ENCODE results near the gene MPZ. TPM values are rescaled to one million over a fixed set of nuclear protein-coding genes. Genes with fewer than 3 reads are reported as not detected.
"Not testable (repeated sequence)": the region's sequence is repeated elsewhere in the genome, so short reads cannot be mapped to it uniquely, and the experiment has no call there.

The MPZ gene
- total RNA-seq, 5 donors from 2014 or later (not counting 1 experiment from before 2014, with no cell fraction given), result 3.4 to 7.9 (median 6.1) TPM

DNA sequence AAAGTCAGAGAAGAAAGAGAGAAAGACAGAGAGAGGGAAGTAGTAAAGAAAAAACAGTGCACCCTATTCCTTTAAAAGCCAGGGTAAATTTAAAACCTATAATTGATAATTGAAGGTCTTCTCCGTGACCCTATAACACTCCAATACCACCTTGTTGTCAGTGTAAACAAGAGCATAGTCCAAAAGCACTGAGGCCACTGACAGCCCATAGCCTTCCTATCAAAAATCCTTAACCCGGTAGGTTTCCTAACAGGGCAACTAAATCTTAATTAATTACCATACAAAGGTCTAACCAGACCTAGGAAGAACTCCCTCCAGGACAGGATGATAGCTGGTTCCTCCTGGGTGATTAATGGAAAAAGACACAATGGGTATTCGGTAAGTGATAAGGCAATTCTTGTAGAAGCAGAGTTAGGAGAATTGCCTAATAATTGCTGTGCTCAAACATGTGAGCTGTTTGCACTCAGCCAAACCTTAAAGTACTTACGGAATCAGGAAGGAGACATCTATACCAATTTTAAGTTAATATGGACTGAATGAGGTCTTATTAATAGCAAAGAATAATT, 53.7 kb downstream of the MPZ start:
- peaks cover 0 to 25% (median 12%) of the 10 kb centered on the region in 3 donors for H3K9me3 Mint-ChIP-seq
- H3K27ac Mint-ChIP-seq; H3K36me3 ChIP-seq (ENCODE audit: control insufficient read depth in 2 of 2, extremely low read depth in 1 of 2, insufficient read depth in 1 of 2, low read length in 1 of 2); H3K9me3 ChIP-seq; POLR2A ChIA-PET; H3K4me3 Mint-ChIP-seq; H3K27ac ChIP-seq (ENCODE audit: low read length); H3K4me3 ChIP-seq (ENCODE audit: control insufficient read depth in 1 of 2, extremely low read depth in 1 of 2, low read length in 1 of 2); CTCF ChIA-PET; DNase-seq; ATAC-seq (replicated peaks in 1 of 4): not testable (repeated sequence)
- WGBS (ENCODE audit: insufficient coverage), result no CpG with 5 or more reads among the region's 4 CpGs
- H3K4me1 Mint-ChIP-seq, result peaks cover 18 to 25% (median 19%) of the 10 kb centered on the region in 3 donors
- H3K36me3 Mint-ChIP-seq, result peaks cover 17% of the 10 kb centered on the region
- H3K4me1 ChIP-seq (ENCODE audit: control insufficient read depth in 1 of 2, extremely low read depth in 1 of 2, insufficient read depth in 2 of 2, low read length in 2 of 2), result peaks cover 3 to 14% of the 10 kb centered on the region in 2 experiments
- H3K27me3 ChIP-seq (replicated peaks in 1 of 2; ENCODE audit: control insufficient read depth in 2 of 2, extremely low read depth in 1 of 2, insufficient read depth in 2 of 2, low read length in 1 of 2), result peaks cover 12 to 34% of the 10 kb centered on the region in 2 experiments
- peaks cover 39 to 48% of the 10 kb centered on the region in 2 donors for H3K27me3 Mint-ChIP-seq

DNA sequence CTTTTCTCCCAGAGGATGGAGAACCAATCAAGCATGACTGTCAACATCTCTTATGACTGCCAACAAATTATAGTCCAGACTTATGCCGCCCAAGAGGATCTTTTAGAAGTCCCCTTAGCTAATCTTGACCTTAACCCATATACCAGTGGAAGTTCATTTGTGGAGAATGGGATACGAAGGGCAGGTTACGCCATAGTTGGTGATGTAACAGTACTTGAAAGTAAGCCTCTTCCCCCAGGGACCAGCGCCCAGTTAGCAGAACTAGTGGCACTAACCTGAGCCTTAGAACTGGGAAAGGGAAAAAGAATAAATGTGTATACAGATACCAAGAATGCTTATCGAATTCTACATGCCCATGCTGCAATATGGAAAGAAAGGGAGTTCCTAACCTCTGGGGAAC, 54.5 kb downstream of the MPZ start:
- H3K27ac Mint-ChIP-seq; POLR2A ChIA-PET; H3K4me3 ChIP-seq (ENCODE audit: control insufficient read depth in 1 of 2, extremely low read depth in 1 of 2, low read length in 1 of 2); CTCF ChIA-PET; H3K36me3 ChIP-seq (ENCODE audit: control insufficient read depth in 2 of 2, extremely low read depth in 1 of 2, insufficient read depth in 1 of 2, low read length in 1 of 2); DNase-seq; H3K9me3 ChIP-seq; H3K4me3 Mint-ChIP-seq; ATAC-seq (replicated peaks in 1 of 4); H3K27ac ChIP-seq (ENCODE audit: low read length): not testable (repeated sequence)
- Mint-ChIP-seq H3K9me3 (peaks cover 0 to 25% (median 12%) of the 10 kb centered on the region in 3 donors), H3K4me1 (peaks cover 15 to 19% (median 16%) of the 10 kb centered on the region in 3 donors), H3K36me3 (peaks cover 17% of the 10 kb centered on the region), H3K27me3 (peaks cover 35 to 41% of the 10 kb centered on the region in 2 donors)
- no CpG with 5 or more reads among the region's 5 CpGs for WGBS (ENCODE audit: insufficient coverage)
- Histone ChIP-seq H3K27me3 (replicated peaks in 1 of 2; ENCODE audit: control insufficient read depth in 2 of 2, extremely low read depth in 1 of 2, insufficient read depth in 2 of 2, low read length in 1 of 2) (peaks cover 8 to 31% of the 10 kb centered on the region in 2 experiments), H3K4me1 (ENCODE audit: control insufficient read depth in 1 of 2, extremely low read depth in 1 of 2, insufficient read depth in 2 of 2, low read length in 2 of 2) (peaks cover 3 to 14% of the 10 kb centered on the region in 2 experiments)

Other genes starting within 250 kb of the MPZ start
- gene ARHGAP30, start 240.1 kb downstream of the MPZ start, total RNA-seq, result 100 to 1,000 TPM; 193 to 299 (median 279) TPM
- under 1 TPM in 1 of 5 donors, not detected in 4; 0.06 TPM for gene NECTIN4, start 220.4 kb downstream of the MPZ start, total RNA-seq
- gene KLHDC9, start 211.6 kb downstream of the MPZ start, total RNA-seq, result 1 to 10 TPM in 1 of 5 donors, under 1 TPM in 2, not detected in 2; 0.82 to 1.6 (median 0.86) TPM
- 10 to 100 TPM; 32.4 to 48.3 (median 42.1) TPM for gene PFDN2, start 191.9 kb downstream of the MPZ start, total RNA-seq
- gene NIT1, start 191.9 kb downstream of the MPZ start, total RNA-seq, result 10 to 100 TPM; 23.4 to 44.7 (median 41.7) TPM
- gene DEDD, start 177.3 kb downstream of the MPZ start, total RNA-seq, result 10 to 100 TPM; 34.3 to 43.6 (median 40.6) TPM
- 100 to 1,000 TPM in 2 of 5 donors, 10 to 100 TPM in 3; 82.9 to 109 (median 93.8) TPM for gene UFC1, start 156.0 kb downstream of the MPZ start, total RNA-seq
- 10 to 100 TPM; 37.4 to 69.0 (median 59.5) TPM for gene USP21, start 150.5 kb downstream of the MPZ start, total RNA-seq
- gene PPOX, start 143.5 kb downstream of the MPZ start, total RNA-seq, result 10 to 100 TPM; 38.3 to 85.4 (median 69.2) TPM
- gene B4GALT3, start 132.5 kb downstream of the MPZ start, total RNA-seq, result 10 to 100 TPM; 48.4 to 77.8 (median 69.3) TPM
- gene ADAMTS4, start 110.9 kb downstream of the MPZ start, total RNA-seq, result 1 to 10 TPM in 4 of 5 donors, under 1 TPM in 1; 0.86 to 1.8 (median 1.4) TPM
- gene NDUFS2, start 107.6 kb downstream of the MPZ start, total RNA-seq, result 10 to 100 TPM; 57.3 to 92.2 (median 88.2) TPM
- 1 to 10 TPM; 2.5 to 5.2 (median 3.5) TPM for gene FCER1G, start 94.7 kb downstream of the MPZ start, total RNA-seq
- gene APOA2, start 86.3 kb downstream of the MPZ start, total RNA-seq, result 1 to 10 TPM in 3 of 5 donors, not detected in 2; 2.2 to 5.5 (median 3.7) TPM
- 10 to 100 TPM in 4 of 5 donors, 1 to 10 TPM in 1; 6.3 to 12.2 (median 11.0) TPM for gene TOMM40L, start 83.9 kb downstream of the MPZ start, total RNA-seq
- not detected for gene NR1I3, start 71.8 kb downstream of the MPZ start, total RNA-seq
- gene PCP4L1, start 51.2 kb downstream of the MPZ start, total RNA-seq, result not detected
- 100 to 1,000 TPM in 3 of 5 donors, 10 to 100 TPM in 2; 86.4 to 106 (median 103) TPM for gene SDHC, start 4.4 kb upstream of the MPZ start, total RNA-seq
- gene CFAP126, start 57.9 kb upstream of the MPZ start, total RNA-seq, result not detected
- gene FCGR2A, start 195.5 kb upstream of the MPZ start, total RNA-seq, result under 1 TPM; 0.49 to 0.80 (median 0.72) TPM
- gene HSPA6, start 214.6 kb upstream of the MPZ start, total RNA-seq, result 10 to 100 TPM in 1 of 5 donors, 1 to 10 TPM in 2, under 1 TPM in 1, not detected in 1; 0.30 to 22.7 (median 5.7) TPM
- 10 to 100 TPM in 1 of 5 donors, 1 to 10 TPM in 4; 3.8 to 43.9 (median 4.9) TPM for gene FCGR3A, start 239.8 kb upstream of the MPZ start, total RNA-seq

All from T-cell (primary cell).